Measurements from ENCODE around the gene ELAVL1. TPM values are rescaled to one million over a fixed set of nuclear protein-coding genes. Genes with fewer than 3 reads are reported as not detected.
A peak's percentile ranks its signal among the peaks of the same experiment; 100 is the strongest.

ELAVL1 gene
- total RNA-seq, 4 donors from 2014 or later, result 25.7 to 44.6 (median 34.5) TPM

- peak; percentile 12 for DNase-seq
- H3K4me1 ChIP-seq, result peaks cover 27 to 85% (median 45%) of the 10 kb centered on the region in 3 donors
- intact Hi-C loops (cut with DNase I), result no loop called here
Observed at GRCh38 chr19:8001995-8002849, 3.2 kb downstream of the ELAVL1 start.

GRCh38 chr19:8001651-8001994 is 3.8 kb downstream of the ELAVL1 start:
- peak overlapping the region in 1 of 4 donors; percentile 58 for H3K4me3 ChIP-seq
- no peaks in the 10 kb centered on the region for H3K9me3 ChIP-seq
- 66 to 83% methylated on average over 1 to 2 of the region's 5 CpGs for WGBS, 2 donors
- H3K27ac ChIP-seq, result peak overlapping the region; percentile 68 to 82 (median 77)
- intact Hi-C loops (cut with DNase I), result no loop called here
- H3K36me3 ChIP-seq, result peaks cover 0 to 14% (median 0%) of the 10 kb centered on the region in 3 donors
- H3K4me1 ChIP-seq, result peaks cover 27 to 85% (median 45%) of the 10 kb centered on the region in 3 donors
- no peaks in the 10 kb centered on the region for H3K27me3 ChIP-seq
- no peak for DNase-seq
- TF ChIP-seq CTCF (IDR thresholded peaks at IDR 0.05), result no peak
- TF ChIP-seq POLR2A (IDR thresholded peaks at IDR 0.05), result no peak

More at GRCh38 chr19:8001995-8002849, 3.2 kb downstream of the ELAVL1 start:
- H3K9me3 ChIP-seq, result no peaks in the 10 kb centered on the region
- H3K27me3 ChIP-seq, result no peaks in the 10 kb centered on the region
- TF ChIP-seq CTCF (IDR thresholded peaks at IDR 0.05) (peak; percentile 82 to 98 (median 93)), POLR2A (IDR thresholded peaks at IDR 0.05) (no peak)
- H3K4me3 ChIP-seq, result peak overlapping the region in 3 of 4 donors; percentile 25 to 58 (median 35)
- peak overlapping the region; percentile 68 to 82 (median 77) for H3K27ac ChIP-seq
- H3K36me3 ChIP-seq, result peaks cover 0 to 14% (median 0%) of the 10 kb centered on the region in 3 donors
- 16 to 17% methylated on average over 11 of the region's 27 CpGs for WGBS, 2 donors

- Histone ChIP-seq H3K9me3 (no peaks in the 10 kb centered on the region), H3K4me3 (no peak overlapping the region), H3K36me3 (peaks cover 0 to 14% (median 0%) of the 10 kb centered on the region in 3 donors), H3K4me1 (peaks cover 27 to 76% (median 42%) of the 10 kb centered on the region in 3 donors), H3K27ac (peak overlapping the region in 1 of 4 donors; percentile 17), H3K27me3 (no peaks in the 10 kb centered on the region)
- intact Hi-C loops (cut with DNase I), result no loop called here
- TF ChIP-seq CTCF (IDR thresholded peaks at IDR 0.05), result no peak
- no peak for TF ChIP-seq POLR2A (IDR thresholded peaks at IDR 0.05)
- 88 to 91% methylated on average over 4 to 5 of the region's 6 CpGs for WGBS, 2 donors
- DNase-seq, result no peak
Observed at GRCh38 chr19:8000298-8001038, 5.0 kb downstream of the ELAVL1 start.

GRCh38 chr19:7999376-7999775 is 6.1 kb downstream of the ELAVL1 start:
- no peak overlapping the region for H3K27ac ChIP-seq
- TF ChIP-seq CTCF (IDR thresholded peaks at IDR 0.05) (no peak), POLR2A (IDR thresholded peaks at IDR 0.05) (no peak)
- H3K4me1 ChIP-seq, result peaks cover 23 to 71% (median 39%) of the 10 kb centered on the region in 3 donors
- DNase-seq, result no peak
- H3K9me3 ChIP-seq, result no peaks in the 10 kb centered on the region
- no peak overlapping the region for H3K4me3 ChIP-seq
- intact Hi-C loops (cut with DNase I), result no loop called here
- H3K27me3 ChIP-seq, result no peaks in the 10 kb centered on the region
- H3K36me3 ChIP-seq, result peaks cover 0 to 14% (median 0%) of the 10 kb centered on the region in 3 donors
- WGBS, 2 donors, result 85 to 95% methylated on average over 4 of the region's 4 CpGs
